GM23338 (cell line): ENCODE results near the gene APCS. TPM values are rescaled to one million over a fixed set of nuclear protein-coding genes. Genes with fewer than 3 reads are reported as not detected.

Experiments used
- ATAC-seq: fragments of 200-7000 bp; cut with Tn5 transposase; 3 replicates; pipeline ENCODE4 v1.9.1; 2020
- DNase-seq: peaks from one replicate; pipeline ENCODE4 v3.0.0-alpha.2; 2015; ENCODE audit warnings: low spot score
- H2AFZ ChIP-seq: fragments of 200-600 bp; sonication (generic); 2 replicates; pipeline ENCODE4 v1.8.0; 2016; ENCODE audit warnings: antibody characterized with exemption, mild to moderate bottlenecking, moderate library complexity
- H3F3A ChIP-seq: fragments of 200-600 bp; sonication (generic); replicated peaks from 2 replicates; pipeline ENCODE4 v1.8.0; 2017; ENCODE audit warnings: antibody characterized with exemption, mixed run types, low read depth
- H3K27ac ChIP-seq: fragments of 200-600 bp; sonication (generic); 2 replicates; pipeline ENCODE4 v1.6.1; 2016; ENCODE audit warnings: low read depth
- H3K27me3 ChIP-seq: fragments of 200-600 bp; sonication (generic); 2 replicates; pipeline ENCODE4 v1.8.0; 2016; ENCODE audit warnings: mild to moderate bottlenecking, mixed run types, moderate library complexity; ENCODE audit not compliant: insufficient read depth
- H3K36me3 ChIP-seq: fragments of 200-600 bp; sonication (generic); 2 replicates; pipeline ENCODE4 v1.8.0; 2016; ENCODE audit warnings: mild to moderate bottlenecking; ENCODE audit not compliant: insufficient read depth
- H3K4me1 ChIP-seq: fragments of 200-600 bp; sonication (generic); 2 replicates; pipeline ENCODE4 v1.8.0; 2016; ENCODE audit warnings: mild to moderate bottlenecking, moderate library complexity; ENCODE audit not compliant: insufficient read depth
- H3K4me2 ChIP-seq: fragments of 200-600 bp; sonication (generic); 2 replicates; pipeline ENCODE4 v1.7.1; 2017; ENCODE audit warnings: mixed run types
- H3K4me3 ChIP-seq: fragments of 200-600 bp; sonication (generic); 2 replicates; pipeline ENCODE4 v1.6.1; 2016; ENCODE audit warnings: mixed run types
- H3K79me2 ChIP-seq: fragments of 200-600 bp; sonication (generic); replicated peaks from 2 replicates; pipeline ENCODE4 v1.8.0; 2017; ENCODE audit warnings: mild to moderate bottlenecking; ENCODE audit not compliant: insufficient read depth
- H3K9me2 ChIP-seq: fragments of 200-600 bp; sonication (generic); 2 replicates; pipeline ENCODE4 v1.8.0; 2017; ENCODE audit not compliant: insufficient read depth
- H4K20me1 ChIP-seq: fragments of 200-600 bp; sonication (generic); replicated peaks from 2 replicates; pipeline ENCODE4 v1.8.0; 2017; ENCODE audit warnings: mild to moderate bottlenecking; ENCODE audit not compliant: insufficient read depth
- H3K27ac Mint-ChIP-seq: 2 replicates; pipeline ENCODE4 v1.8.0; 2020; ENCODE audit warnings: inconsistent platforms, mild to moderate bottlenecking, moderate library complexity, mixed read lengths
- H3K27me3 Mint-ChIP-seq: 3 replicates; pipeline ENCODE4 v1.8.0; 2022; ENCODE audit warnings: low read depth, mild to moderate bottlenecking, moderate library complexity, mixed read lengths, inconsistent platforms; ENCODE audit not compliant: insufficient read depth, poor library complexity
- H3K36me3 Mint-ChIP-seq: 3 replicates; pipeline ENCODE4 v1.8.0; 2021; ENCODE audit warnings: low read depth, mild to moderate bottlenecking, inconsistent platforms, moderate library complexity, mixed read lengths
- H3K4me1 Mint-ChIP-seq: 3 replicates; pipeline ENCODE4 v1.8.0; 2020; ENCODE audit warnings: mild to moderate bottlenecking, inconsistent platforms, mixed read lengths
- H3K4me3 Mint-ChIP-seq: 3 replicates; pipeline ENCODE4 v1.8.0; 2021; ENCODE audit warnings: moderate library complexity, mild to moderate bottlenecking, inconsistent platforms, mixed read lengths
- H3K9me3 Mint-ChIP-seq: 3 replicates; pipeline ENCODE4 v1.8.0; 2020; ENCODE audit warnings: moderate library complexity, mild to moderate bottlenecking, inconsistent platforms, mixed read lengths
- CTCF ChIP-seq, 2 experiments: fragments of 200-600 bp in 1 of 2; sonication (generic) in 1 of 2; conservative IDR thresholded peaks; 2 replicates each; pipeline versions ENCODE4 v1.5.1 to v1.6.1; 2016 to 2017; ENCODE audit warnings: antibody characterized with exemption in 2 of 2, low read depth in 2 of 2, mild to moderate bottlenecking in 2 of 2, moderate library complexity in 1 of 2
- EZH2 ChIP-seq: fragments of 200-600 bp; sonication (generic); IDR thresholded peaks from one replicate; pipeline ENCODE4 v1.8.0; 2017; ENCODE audit warnings: antibody characterized with exemption, mild to moderate bottlenecking, low read depth; ENCODE audit not compliant: unreplicated experiment
- EZH2phosphoT487 ChIP-seq: fragments of 200-600 bp; sonication (generic); IDR thresholded peaks from one replicate; pipeline ENCODE4 v1.8.1; 2018; ENCODE audit warnings: antibody characterized with exemption; ENCODE audit not compliant: unreplicated experiment
- JUNB ChIP-seq: IDR thresholded peaks from one replicate; pipeline ENCODE4 v1.6.1; 2016; ENCODE audit warnings: antibody characterized with exemption; ENCODE audit not compliant: unreplicated experiment
- NANOG ChIP-seq: IDR thresholded peaks from 2 replicates; pipeline ENCODE4 v1.6.1; 2016; ENCODE audit warnings: antibody characterized with exemption, borderline replicate concordance
- POLR2AphosphoS5 ChIP-seq: IDR thresholded peaks from 2 replicates; pipeline ENCODE4 v1.6.1; 2016; ENCODE audit warnings: antibody characterized with exemption, low read depth
- REST ChIP-seq: IDR thresholded peaks from one replicate; pipeline ENCODE4 v1.6.1; 2018; ENCODE audit warnings: antibody characterized with exemption; ENCODE audit not compliant: unreplicated experiment
- STAT1 ChIP-seq: IDR thresholded peaks from one replicate; pipeline ENCODE4 v1.6.1; 2016; ENCODE audit warnings: antibody characterized with exemption; ENCODE audit not compliant: unreplicated experiment
- ZNF114 ChIP-seq: fragments of 250-450 bp; sonication (Bioruptor Pico); IDR thresholded peaks from 2 replicates; pipeline ENCODE4 v1.5.0; 2020; ENCODE audit warnings: mild to moderate bottlenecking, moderate library complexity
- ZNF331 ChIP-seq: fragments of 250-450 bp; sonication (Bioruptor Pico); IDR thresholded peaks from 2 replicates; pipeline ENCODE4 v1.5.0; 2020; ENCODE audit warnings: low read depth, mild to moderate bottlenecking, moderate library complexity
- polyA plus RNA-seq: library from polyadenylated mRNA; unstranded; fragments of >200 nt; fragmentation: Nextera tagmentation; extraction: Ambion mirVana; gene quantifications from 2 replicates; pipeline ENCODE4 v1.2.1, GENCODE V29; 2016
- total RNA-seq: library from RNA; depleted of rRNA; stranded (reverse); fragments of >200 nt; shearing (Covaris generic); gene quantifications from 2 replicates; pipeline ENCODE4 v1.2.3, GENCODE V29; 2014
- TF ChIP-seq, protein P1 (sequence below): IDR thresholded peaks from 2 replicates; pipeline ENCODE4 v1.6.1; 2016; ENCODE audit warnings: antibody characterized with exemption

APCS gene
- total and polyA plus RNA-seq, 2 experiments from 2014 or later: not detected

GRCh38 chr1:159561497-159561896 lies 26.1 kb upstream of the APCS start:
- no peak for TF ChIP-seq JUNB
- no peak for TF ChIP-seq POLR2AphosphoS5
- TF ChIP-seq STAT1: no peak

DNA sequence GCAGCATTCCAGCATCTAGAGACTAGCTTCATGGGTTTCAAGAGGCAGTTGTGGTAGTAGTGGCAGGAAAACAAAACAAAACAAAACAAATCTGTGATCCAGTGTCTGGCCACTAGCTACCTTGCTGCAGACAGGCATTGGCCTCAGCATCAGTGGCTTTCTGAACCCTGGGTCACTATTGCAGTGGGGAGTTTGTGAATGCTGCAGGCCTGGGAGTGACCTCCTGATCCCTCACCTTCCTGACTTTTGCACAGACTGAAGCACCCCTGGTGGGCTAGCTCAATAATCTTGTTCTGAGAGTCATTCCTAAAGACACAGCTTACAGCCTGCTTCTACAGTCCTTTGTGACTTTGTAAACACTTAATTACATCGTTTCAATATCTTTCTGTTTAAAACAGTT lies 24.9 kb upstream of the APCS start:
- H3K4me3 ChIP-seq: no peak overlapping the region
- H3K4me3 Mint-ChIP-seq: no peak overlapping the region
- no peaks in the 10 kb centered on the region for H3K27me3 Mint-ChIP-seq
- H2AFZ ChIP-seq: peak overlapping the region; percentile 52
- DNase-seq (no peak), ATAC-seq (peak; percentile 40; the same call in 2 of the 3 replicates)
- H3K9me3 Mint-ChIP-seq: peaks cover 4% of the 10 kb centered on the region; the same call in 2 of the 3 replicates
- no peaks in the 10 kb centered on the region; the same call in 2 of the 3 replicates for H3K4me1 Mint-ChIP-seq
- no peaks in the 10 kb centered on the region for H3K36me3 Mint-ChIP-seq
- H3K4me2 ChIP-seq: no peak overlapping the region
- TF ChIP-seq JUNB (no peak), ZNF331 (no peak)
- no peak overlapping the region for H3K27ac ChIP-seq
- no peaks in the 10 kb centered on the region for H4K20me1 ChIP-seq
- H3K9me2 ChIP-seq: peaks cover 14% of the 10 kb centered on the region
- H3K36me3 ChIP-seq: no peaks in the 10 kb centered on the region
- no peaks in the 10 kb centered on the region for H3K79me2 ChIP-seq
- H3F3A ChIP-seq: no peaks in the 10 kb centered on the region
- no peaks in the 10 kb centered on the region for H3K27me3 ChIP-seq
- H3K4me1 ChIP-seq: no peaks in the 10 kb centered on the region
- no peak overlapping the region for H3K27ac Mint-ChIP-seq

More at GRCh38 chr1:159561497-159561896, 26.1 kb upstream of the APCS start:
- Mint-ChIP-seq H3K9me3 (peaks cover 4% of the 10 kb centered on the region; the same call in 2 of the 3 replicates), H3K4me3 (no peak overlapping the region), H3K36me3 (no peaks in the 10 kb centered on the region), H3K4me1 (no peaks in the 10 kb centered on the region; the same call in 1 of the 3 replicates), H3K27ac (no peak overlapping the region), H3K27me3 (no peaks in the 10 kb centered on the region)
- Histone ChIP-seq H3K79me2 (no peaks in the 10 kb centered on the region), H3K4me2 (no peak overlapping the region), H3K4me3 (no peak overlapping the region), H3K9me2 (peaks cover 14% of the 10 kb centered on the region), H3F3A (no peaks in the 10 kb centered on the region), H3K36me3 (no peaks in the 10 kb centered on the region), H3K27me3 (no peaks in the 10 kb centered on the region), H2AFZ (no peak overlapping the region), H3K4me1 (no peaks in the 10 kb centered on the region), H4K20me1 (no peaks in the 10 kb centered on the region), H3K27ac (no peak overlapping the region)
- no peak for ATAC-seq
- DNase-seq: no peak

DNA sequence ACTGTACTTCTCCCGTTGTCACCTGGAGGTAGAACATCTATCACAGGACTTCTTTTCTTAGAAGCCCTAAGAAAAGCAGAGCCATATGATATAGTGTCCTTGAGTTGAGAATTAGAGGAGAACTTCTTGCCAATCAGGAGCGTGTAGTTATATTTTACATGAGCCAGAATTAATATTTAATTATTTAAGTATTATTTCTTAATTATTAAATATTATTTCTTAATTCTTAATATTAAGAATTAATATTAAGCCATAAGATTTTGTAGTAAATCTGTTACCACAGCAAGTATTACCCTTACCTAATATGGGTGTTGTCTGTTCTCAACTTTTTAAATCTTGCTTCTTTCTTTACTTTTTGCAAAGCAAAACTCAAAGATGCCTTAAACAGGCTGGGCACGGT lies 10.2 kb upstream of the APCS start:
- peaks cover 30% of the 10 kb centered on the region for H3K9me3 Mint-ChIP-seq
- no peak for TF ChIP-seq CTCF (conservative IDR thresholded peaks at IDR 0.05; ENCODE audit: low read depth in 2 of 2)
- TF ChIP-seq EZH2: no peak
- TF ChIP-seq NANOG: no peak
- no peak for TF ChIP-seq ZNF114 (CRISPR knock-in tag)
- TF ChIP-seq STAT1: no peak
- TF ChIP-seq ZNF331: no peak
- TF ChIP-seq POLR2AphosphoS5: no peak
- no peak for TF ChIP-seq REST
- TF ChIP-seq, protein P1, sequence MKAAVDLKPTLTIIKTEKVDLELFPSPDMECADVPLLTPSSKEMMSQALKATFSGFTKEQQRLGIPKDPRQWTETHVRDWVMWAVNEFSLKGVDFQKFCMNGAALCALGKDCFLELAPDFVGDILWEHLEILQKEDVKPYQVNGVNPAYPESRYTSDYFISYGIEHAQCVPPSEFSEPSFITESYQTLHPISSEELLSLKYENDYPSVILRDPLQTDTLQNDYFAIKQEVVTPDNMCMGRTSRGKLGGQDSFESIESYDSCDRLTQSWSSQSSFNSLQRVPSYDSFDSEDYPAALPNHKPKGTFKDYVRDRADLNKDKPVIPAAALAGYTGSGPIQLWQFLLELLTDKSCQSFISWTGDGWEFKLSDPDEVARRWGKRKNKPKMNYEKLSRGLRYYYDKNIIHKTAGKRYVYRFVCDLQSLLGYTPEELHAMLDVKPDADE: no peak
- TF ChIP-seq EZH2phosphoT487: no peak

More for the DNA sequence above, 10.2 kb upstream of the APCS start:
- DNase-seq (no peak), ATAC-seq (no peak)
- H3K27me3 Mint-ChIP-seq: no peaks in the 10 kb centered on the region
- Histone ChIP-seq H2AFZ (no peak overlapping the region), H3F3A (no peaks in the 10 kb centered on the region), H3K4me1 (no peaks in the 10 kb centered on the region), H3K79me2 (no peaks in the 10 kb centered on the region), H3K4me3 (no peak overlapping the region), H3K27ac (no peak overlapping the region), H3K36me3 (no peaks in the 10 kb centered on the region; the same call in 1 of the 2 replicates), H4K20me1 (no peaks in the 10 kb centered on the region), H3K4me2 (no peak overlapping the region), H3K27me3 (no peaks in the 10 kb centered on the region), H3K9me2 (peaks cover 5% of the 10 kb centered on the region; the same call in 1 of the 2 replicates)
- H3K36me3 Mint-ChIP-seq: peaks cover 12% of the 10 kb centered on the region
- H3K27ac Mint-ChIP-seq: no peak overlapping the region
- H3K4me1 Mint-ChIP-seq: no peaks in the 10 kb centered on the region
- no peak overlapping the region for H3K4me3 Mint-ChIP-seq
